NCI-H1417 treated with DMSO at 0.1 percent for 48 hours (cell line): Measurements from ENCODE around the gene TREML4.

Experiments
- DNase-seq: peaks from one replicate; lab custom pipeline; 2025; lab: John Stamatoyannopoulos, UW

The TREML4 gene

DNA sequence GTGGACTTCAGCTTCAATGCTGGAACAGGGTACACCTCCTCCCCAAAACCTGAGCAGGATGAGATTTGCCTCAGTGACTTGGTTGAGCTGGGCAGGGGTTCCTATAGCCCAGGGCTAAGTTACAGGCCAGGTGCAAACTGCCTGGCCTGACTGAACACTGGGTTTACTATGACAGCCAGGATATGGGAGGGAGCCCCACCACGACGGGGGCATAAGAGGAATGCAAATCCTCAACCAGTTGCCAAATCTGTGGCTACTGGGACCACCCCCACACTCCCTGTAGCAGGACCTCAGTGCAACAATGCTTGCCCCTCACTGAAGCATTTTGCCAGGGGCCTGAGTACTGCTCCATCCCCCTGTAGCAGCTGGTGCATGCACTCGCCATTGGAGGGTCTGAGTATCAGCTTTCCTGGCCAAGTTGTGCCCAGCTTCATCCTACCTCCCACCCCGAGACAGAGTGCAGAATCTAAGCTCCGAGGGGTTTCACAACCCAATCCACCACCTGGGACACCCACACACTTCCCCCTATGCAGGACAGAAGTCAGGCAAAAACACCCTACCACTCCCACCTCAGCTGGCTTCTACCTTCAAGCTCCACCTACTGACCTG, 27.6 kb downstream of the TREML4 start:
- DNase-seq: no peak

GRCh38 chr6:41256383-41256782, 28.2 kb downstream of the TREML4 start:
- no peak for DNase-seq

GRCh38 chr6:41257369-41258195, 29.4 kb downstream of the TREML4 start:
- peak; percentile 10 for DNase-seq

DNA sequence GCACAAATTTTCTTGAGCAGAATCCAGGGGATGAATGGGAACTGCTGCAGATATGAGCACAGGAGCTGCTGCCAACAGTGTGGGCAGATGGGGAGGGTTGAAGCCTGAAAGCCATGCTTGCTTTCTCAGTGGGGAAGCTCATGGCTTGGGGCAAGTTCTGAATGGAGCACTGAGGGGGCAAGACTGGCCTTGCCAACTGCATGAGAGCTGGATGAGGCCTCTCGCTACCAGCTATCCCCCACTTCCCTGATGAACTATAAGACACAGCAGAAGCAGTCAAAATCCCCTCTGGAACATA, 30.0 kb downstream of the TREML4 start:
- DNase-seq: no peak

DNA sequence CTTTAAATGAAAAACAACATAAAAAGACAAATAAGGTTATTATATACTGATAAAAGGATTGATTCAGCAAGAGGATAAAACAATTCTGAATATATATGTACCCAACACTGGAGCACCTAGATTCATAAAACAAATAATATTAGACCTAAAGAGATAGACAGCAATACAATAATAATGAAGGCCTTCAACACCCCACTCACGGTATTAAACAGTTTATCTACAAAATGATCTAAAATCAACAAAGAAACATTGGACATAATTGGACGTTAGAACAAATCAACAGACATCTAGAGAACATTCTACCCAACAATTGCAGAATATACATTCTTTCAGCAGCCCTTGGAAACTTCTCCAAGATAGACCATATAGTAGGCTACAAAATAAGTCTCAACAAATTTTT, 34.3 kb downstream of the TREML4 start:
- no peak for DNase-seq

- DNase-seq: no peak
Measured at GRCh38 chr6:41263267-41263666, 35.1 kb downstream of the TREML4 start.

DNA sequence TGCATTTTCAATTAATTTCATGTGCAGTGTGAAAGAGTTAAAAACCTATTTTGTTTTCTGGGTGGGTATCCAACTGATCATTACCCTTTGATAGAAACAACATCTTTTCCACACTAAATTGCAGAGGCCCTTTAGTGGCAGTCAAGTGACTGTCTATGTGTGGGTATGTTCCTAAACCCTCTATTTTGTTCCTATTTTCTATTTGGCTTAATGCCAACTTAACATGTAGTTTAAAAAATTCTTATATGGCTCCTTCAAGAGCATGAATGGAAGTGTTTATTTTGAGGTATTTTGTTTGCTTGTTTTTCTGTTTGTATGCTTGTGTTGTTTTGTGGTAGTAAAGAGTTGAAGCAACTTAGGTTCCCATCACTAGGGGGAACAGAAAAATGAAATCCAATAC, 38.4 kb downstream of the TREML4 start:
- DNase-seq: no peak

DNA sequence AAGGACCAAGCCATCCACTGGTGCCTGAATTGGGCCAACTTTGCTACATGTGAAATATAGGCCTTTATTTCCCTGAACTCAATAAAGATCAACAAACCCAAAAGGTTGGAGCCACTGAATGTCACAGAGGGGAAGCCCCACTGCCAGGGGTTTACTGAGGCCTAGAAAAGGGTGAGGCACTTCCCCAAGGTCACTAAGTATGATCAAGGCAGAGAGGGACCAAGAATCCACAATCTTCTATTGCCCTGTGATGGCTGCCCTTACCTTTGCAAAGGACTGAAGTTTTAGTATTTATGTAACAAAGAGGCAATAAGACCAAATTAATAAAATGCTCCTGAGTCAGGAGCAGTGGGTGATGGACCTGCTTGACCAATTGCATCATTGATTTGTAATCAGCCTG, 40.3 kb downstream of the TREML4 start:
- DNase-seq: no peak

DNA sequence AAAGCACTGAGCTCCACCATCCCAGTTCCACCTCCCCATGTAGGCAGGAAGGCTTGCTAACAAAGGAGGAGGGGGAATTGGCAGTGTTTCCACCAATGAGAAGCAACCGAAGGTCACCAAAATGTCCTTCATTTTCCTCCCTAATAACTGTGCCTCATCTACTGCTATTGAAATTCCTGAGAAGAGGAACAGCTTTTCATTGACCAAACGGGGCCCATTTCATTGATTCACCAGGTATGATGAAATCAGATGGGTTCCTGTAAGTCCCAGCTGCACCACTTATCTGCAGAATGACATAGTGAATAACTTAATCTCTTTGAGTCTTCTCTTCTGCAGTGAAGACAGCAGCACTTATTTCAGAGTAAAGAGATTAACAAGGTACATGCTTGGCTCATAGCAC, 41.0 kb downstream of the TREML4 start:
- DNase-seq: no peak

DNA sequence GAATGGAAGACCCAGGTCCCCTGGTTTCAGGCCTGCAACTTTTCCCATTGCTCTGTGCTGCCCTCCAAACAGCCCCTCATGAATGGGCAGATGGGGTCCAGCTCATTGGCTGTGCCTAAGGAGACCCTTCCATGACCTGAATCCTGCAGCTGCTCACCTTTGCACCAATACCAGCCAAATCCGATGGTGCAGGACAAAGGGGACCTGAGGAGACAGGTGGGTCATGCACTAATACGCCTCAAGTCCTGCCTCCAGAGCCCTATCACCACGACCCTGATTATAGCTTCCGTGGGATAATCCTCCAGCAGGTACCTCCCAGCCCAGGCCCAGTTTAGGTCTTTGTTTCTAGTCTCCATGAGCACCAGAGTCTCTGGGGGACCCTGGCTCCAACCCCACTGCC, 41.6 kb downstream of the TREML4 start:
- no peak for DNase-seq

- no peak for DNase-seq
Measured at GRCh38 chr6:41271901-41272395, 43.8 kb downstream of the TREML4 start.

- no peak for DNase-seq
Measured at GRCh38 chr6:41272591-41273240, 44.6 kb downstream of the TREML4 start.

- no peak for DNase-seq
Measured at GRCh38 chr6:41273714-41274113, 45.6 kb downstream of the TREML4 start.

DNA sequence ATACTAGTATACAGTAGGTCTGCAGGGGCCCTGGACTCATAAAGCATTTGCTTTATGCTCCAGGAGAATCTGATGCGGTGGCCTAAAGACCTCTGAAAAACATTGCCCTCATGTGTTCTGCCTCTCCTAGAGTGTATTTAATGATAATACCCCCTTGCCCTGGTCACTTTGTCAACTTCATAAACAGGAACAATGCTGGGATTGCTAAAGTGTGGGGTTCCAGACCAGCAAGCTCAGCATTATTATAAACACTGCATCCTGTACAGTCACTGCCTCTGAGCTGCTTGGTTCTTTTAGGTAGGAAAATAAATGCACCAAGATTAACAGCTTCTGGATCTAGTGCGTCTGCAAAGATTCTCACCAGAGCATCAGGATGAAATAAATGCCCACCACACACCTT, 46.1 kb downstream of the TREML4 start:
- DNase-seq: no peak

GRCh38 chr6:41275489-41275888, 47.3 kb downstream of the TREML4 start:
- DNase-seq: no peak

GRCh38 chr6:41277605-41278004, 49.5 kb downstream of the TREML4 start:
- no peak for DNase-seq

DNA sequence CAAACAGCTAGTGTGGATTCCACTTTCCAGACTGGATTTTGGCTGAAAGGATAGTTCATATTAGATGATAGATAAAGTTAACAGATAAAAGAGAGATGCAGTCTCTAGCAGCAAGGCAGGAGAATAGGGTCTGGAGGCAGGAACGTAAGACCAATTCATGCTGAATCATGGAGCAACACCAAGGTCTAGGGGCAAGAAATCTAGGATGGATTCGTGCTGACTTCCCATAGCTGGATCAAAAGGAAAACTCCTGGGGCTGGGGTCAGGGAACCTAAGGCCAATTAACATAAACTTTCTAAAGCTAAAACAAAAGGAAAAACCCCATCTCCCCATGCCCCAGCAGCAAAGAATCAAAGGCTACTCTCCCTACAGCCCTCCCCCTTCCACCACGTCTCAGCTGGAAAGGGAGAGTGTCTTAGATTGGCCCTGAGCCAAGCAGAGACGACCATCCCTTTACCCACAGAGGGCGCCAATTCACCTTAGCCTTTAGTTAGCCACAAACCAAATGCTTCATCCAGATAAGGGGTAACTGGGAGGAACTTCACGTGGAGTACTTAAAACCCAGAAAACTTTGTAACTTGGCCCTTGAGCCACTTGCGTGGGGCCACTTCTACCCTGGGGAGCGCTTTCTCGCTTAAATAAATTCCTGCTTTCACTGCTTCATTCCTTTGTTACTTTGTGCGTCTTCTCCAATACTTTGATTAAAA, 50.7 kb downstream of the TREML4 start:
- DNase-seq: no peak

- DNase-seq: no peak
Measured at GRCh38 chr6:41280381-41281057, 52.4 kb downstream of the TREML4 start.

- no peak for DNase-seq
Measured at GRCh38 chr6:41283600-41283999, 55.5 kb downstream of the TREML4 start.

DNA sequence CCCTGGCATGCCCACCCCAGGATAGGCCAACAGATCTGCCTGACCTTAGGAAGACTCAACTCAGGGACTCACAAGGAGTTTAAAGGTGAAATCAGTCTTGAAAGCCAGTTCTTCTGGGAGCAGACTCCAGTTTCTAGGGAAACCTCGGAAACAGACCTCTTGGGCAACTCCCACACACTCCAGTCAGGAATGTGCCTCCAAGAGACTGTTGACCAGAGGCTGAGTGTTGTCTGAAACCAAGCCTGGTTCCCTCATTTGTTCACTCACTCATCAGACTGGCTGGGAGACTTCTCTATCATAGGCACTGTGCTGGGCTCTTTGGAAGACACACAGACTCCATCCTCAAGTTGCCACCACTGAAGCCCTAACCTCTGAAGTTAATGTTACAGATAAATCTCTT, 56.6 kb downstream of the TREML4 start:
- DNase-seq: no peak

DNA sequence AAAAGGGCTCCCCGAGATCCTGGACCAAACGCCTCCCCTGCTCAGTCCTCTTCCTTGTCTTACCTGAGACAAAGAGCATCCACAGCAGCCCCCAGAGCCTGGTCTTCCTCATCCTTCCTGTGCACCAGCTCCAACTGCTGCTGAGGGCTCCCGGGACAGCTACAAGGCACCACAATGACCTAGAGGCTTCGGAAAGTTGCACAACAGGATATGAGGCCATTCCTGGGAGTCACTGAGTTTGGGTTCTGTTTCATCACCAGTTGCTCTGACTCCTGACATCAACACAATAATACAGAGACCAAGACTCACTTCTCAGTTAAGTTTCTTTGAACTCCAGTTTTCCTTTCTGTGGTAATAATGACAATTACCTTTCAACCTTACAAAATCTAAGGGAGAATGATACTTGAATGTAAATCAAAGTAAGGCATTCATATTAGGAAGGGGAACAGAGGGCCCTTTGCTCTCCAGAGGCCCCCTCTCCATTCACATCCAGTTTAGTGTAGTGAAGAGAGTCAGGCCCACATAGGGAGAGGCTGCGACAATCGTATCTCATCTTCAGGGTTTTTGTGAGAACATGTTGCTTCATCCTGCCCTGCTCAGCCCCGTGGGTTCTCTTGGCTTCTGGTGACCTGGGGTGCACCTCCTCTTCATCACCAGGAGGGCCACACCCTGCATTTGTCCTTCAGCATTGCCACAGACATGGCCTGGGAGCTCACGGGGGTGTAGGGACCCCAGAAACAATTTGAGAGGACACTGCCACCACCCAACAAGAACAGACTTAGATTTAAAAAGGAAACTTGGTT, 58.6 kb downstream of the TREML4 start, which contains the start of gene TREM1:
Gene TREM1, minus strand, starts transcription at position 139 of the 803 bp plus-strand sequence. Its CDS starts 27 bp downstream, at position 112.
- no peak for DNase-seq
